Naive thymus-derived CD8-positive, alpha-beta T cell (primary cell): ENCODE results near the gene SLC48A1. TPM values are rescaled to one million over a fixed set of nuclear protein-coding genes. Genes with fewer than 3 reads are reported as not detected.

Source experiments
- ATAC-seq, 2 donors: fragments of 150-1000 bp; cut with Tn5 transposase in 1 of 2; sonication (Bioruptor Pico), chemical (Tn5 transposase) in 1 of 2; 1 replicate in 1 of 2; 2 replicates in 1 of 2; pipeline ENCODE4 v1.10.0; 2021; ENCODE audit warnings: mild to moderate bottlenecking in 2 of 2, moderate library complexity in 2 of 2
- POLR2A ChIA-PET: fragments of 350-600 bp; sonication (Branson Sonifier 250); formaldehyde crosslinking; loops from one replicate; lab custom pipeline; 2021; ENCODE audit warnings: antibody characterized with exemption; lab: Charles Lee
- DNase-seq, 10 donors: peaks; one replicate each; pipeline versions ENCODE4 v3.0.0 to v3.0.0-alpha.2; 2020 to 2022
- H3K27ac Mint-ChIP-seq, 10 donors: one replicate each; pipeline ENCODE4 v1.8.0; 2020 to 2022; ENCODE audit warnings: mild to moderate bottlenecking in 10 of 10, mixed read lengths in 10 of 10, moderate library complexity in 4 of 10, inconsistent platforms in 1 of 10
- H3K27me3 Mint-ChIP-seq, 5 donors: one replicate each; pipeline ENCODE4 v1.8.0; 2021 to 2022; ENCODE audit warnings: mixed read lengths in 5 of 5
- H3K36me3 Mint-ChIP-seq, 3 donors: one replicate each; pipeline ENCODE4 v1.8.0; 2020 to 2022; ENCODE audit warnings: mixed read lengths in 3 of 3, mild to moderate bottlenecking in 2 of 3, inconsistent platforms in 1 of 3
- H3K4me1 Mint-ChIP-seq, 4 donors: one replicate each; pipeline ENCODE4 v1.8.0; 2021 to 2022; ENCODE audit warnings: mixed read lengths in 4 of 4
- H3K4me3 Mint-ChIP-seq, 10 donors: one replicate each; pipeline ENCODE4 v1.8.0; 2020 to 2022; ENCODE audit warnings: mild to moderate bottlenecking in 10 of 10, mixed read lengths in 10 of 10, moderate library complexity in 6 of 10, inconsistent platforms in 1 of 10
- H3K9me3 Mint-ChIP-seq, 9 donors: one replicate each; pipeline ENCODE4 v1.8.0; 2020 to 2022; ENCODE audit warnings: mixed read lengths in 9 of 9, mild to moderate bottlenecking in 3 of 9, inconsistent platforms in 1 of 9, moderate library complexity in 1 of 9
- polyA plus RNA-seq, 3 donors: library from polyadenylated mRNA; unstranded; fragments of 300-500 nt; fragmentation: Illumina TruSeq; gene quantifications; one replicate each; pipeline ENCODE4 v1.2.3, GENCODE V29; 2021
- total RNA-seq, 8 experiments: library from RNA in 2 of 8; stranded (reverse) in 2 of 8; gene quantifications; one replicate each; pipeline ENCODE4 v1.2.3 and lab custom pipeline; 2021 to 2026

SLC48A1 gene
- total and polyA plus RNA-seq, 5 experiments from 2014 or later: 9.4 to 12.8 (median 11.5) TPM

GRCh38 chr12:47745485-47746041, 27.5 kb upstream of the SLC48A1 start:
- peaks cover 16 to 42% (median 34%) of the 10 kb centered on the region in 4 donors for H3K4me1 Mint-ChIP-seq
- no peak overlapping the region for H3K4me3 Mint-ChIP-seq
- H3K27ac Mint-ChIP-seq: peak overlapping the region in 2 of 10 donors; percentile 48 to 73
- H3K36me3 Mint-ChIP-seq: no peaks in the 10 kb centered on the region
- peaks cover 0 to 4% (median 0%) of the 10 kb centered on the region in 5 donors for H3K27me3 Mint-ChIP-seq
- no peaks in the 10 kb centered on the region for H3K9me3 Mint-ChIP-seq
- DNase-seq (no peak), ATAC-seq (no peak)
- POLR2A ChIA-PET: interaction anchor here (0.6 to 2.6 kb wide), 3 partner anchors 15 to 32 kb away, joined by 3 to 10 read pairs (median 4); no protein-coding TSS in a partner anchor

GRCh38 chr12:47746073-47746472, 27.0 kb upstream of the SLC48A1 start:
- Mint-ChIP-seq H3K4me3 (no peak overlapping the region), H3K36me3 (no peaks in the 10 kb centered on the region), H3K27me3 (peaks cover 0 to 4% (median 0%) of the 10 kb centered on the region in 5 donors), H3K4me1 (peaks cover 15 to 37% (median 29%) of the 10 kb centered on the region in 4 donors), H3K27ac (peak overlapping the region in 1 of 10 donors; percentile 48), H3K9me3 (no peaks in the 10 kb centered on the region)
- POLR2A ChIA-PET: interaction anchor here (0.6 kb wide), 1 partner anchor 15 kb away, joined by 3 read pairs; no protein-coding TSS in a partner anchor
- DNase-seq: no peak
- no peak for ATAC-seq

- no peak overlapping the region for H3K4me3 Mint-ChIP-seq
- peaks cover 12 to 33% (median 25%) of the 10 kb centered on the region in 4 donors for H3K4me1 Mint-ChIP-seq
- no peak for ATAC-seq
- no peak for DNase-seq
- no peaks in the 10 kb centered on the region for H3K9me3 Mint-ChIP-seq
- POLR2A ChIA-PET: interaction anchor here (0.6 kb wide), 1 partner anchor 88 kb away, joined by 3 read pairs; no protein-coding TSS in a partner anchor
- peak overlapping the region in 1 of 10 donors; percentile 20 for H3K27ac Mint-ChIP-seq
- peaks cover 0 to 4% (median 0%) of the 10 kb centered on the region in 5 donors for H3K27me3 Mint-ChIP-seq
- H3K36me3 Mint-ChIP-seq: no peaks in the 10 kb centered on the region
These were observed 26.5 kb upstream of the SLC48A1 start for GRCh38 chr12:47746523-47746922.

GRCh38 chr12:47747126-47747525, 25.9 kb upstream of the SLC48A1 start:
- Mint-ChIP-seq H3K4me1 (peaks cover 12 to 28% (median 19%) of the 10 kb centered on the region in 4 donors), H3K4me3 (no peak overlapping the region), H3K9me3 (no peaks in the 10 kb centered on the region), H3K27me3 (peaks cover 0 to 4% (median 0%) of the 10 kb centered on the region in 5 donors), H3K27ac (no peak overlapping the region), H3K36me3 (no peaks in the 10 kb centered on the region)
- POLR2A ChIA-PET: interaction anchor here (0.6 to 1.2 kb wide), 2 partner anchors 11 to 89 kb away, joined by 3 read pairs; partner anchors contain the start of gene RAPGEF3
- DNase-seq (no peak), ATAC-seq (no peak)

- H3K27ac Mint-ChIP-seq: no peak overlapping the region
- DNase-seq: no peak
- H3K36me3 Mint-ChIP-seq: no peaks in the 10 kb centered on the region
- no peaks in the 10 kb centered on the region for H3K9me3 Mint-ChIP-seq
- POLR2A ChIA-PET: interaction anchor here (1.2 kb wide), 1 partner anchor 10 kb away, joined by 3 read pairs; the partner anchor contains the start of gene RAPGEF3
- no peak for ATAC-seq
- peaks cover 0 to 4% (median 0%) of the 10 kb centered on the region in 5 donors for H3K27me3 Mint-ChIP-seq
- H3K4me1 Mint-ChIP-seq: peaks cover 10 to 23% (median 14%) of the 10 kb centered on the region in 4 donors
- H3K4me3 Mint-ChIP-seq: no peak overlapping the region
These were observed 25.2 kb upstream of the SLC48A1 start for GRCh38 chr12:47747596-47748506.

GRCh38 chr12:47748507-47748828, 24.6 kb upstream of the SLC48A1 start:
- POLR2A ChIA-PET: interaction anchor here (1.2 kb wide), 1 partner anchor 10 kb away, joined by 3 read pairs; the partner anchor contains the start of gene RAPGEF3
- ATAC-seq: no peak

GRCh38 chr12:47748899-47749298, 24.1 kb upstream of the SLC48A1 start:
- H3K27ac Mint-ChIP-seq: peak overlapping the region in 1 of 10 donors; percentile 38
- peaks cover 3 to 17% (median 9%) of the 10 kb centered on the region in 4 donors for H3K4me1 Mint-ChIP-seq
- peaks cover 0 to 4% (median 0%) of the 10 kb centered on the region in 5 donors for H3K27me3 Mint-ChIP-seq
- no peak for DNase-seq
- H3K36me3 Mint-ChIP-seq: no peaks in the 10 kb centered on the region
- no peaks in the 10 kb centered on the region for H3K9me3 Mint-ChIP-seq
- ATAC-seq: no peak
- POLR2A ChIA-PET: no interaction called here
- H3K4me3 Mint-ChIP-seq: no peak overlapping the region

More at GRCh38 chr12:47748507-47748828, 24.6 kb upstream of the SLC48A1 start:
- Mint-ChIP-seq H3K36me3 (no peaks in the 10 kb centered on the region), H3K27ac (no peak overlapping the region), H3K9me3 (no peaks in the 10 kb centered on the region), H3K27me3 (peaks cover 0 to 4% (median 0%) of the 10 kb centered on the region in 5 donors), H3K4me1 (peaks cover 7 to 17% (median 12%) of the 10 kb centered on the region in 4 donors), H3K4me3 (no peak overlapping the region)
- no peak for DNase-seq

GRCh38 chr12:47750229-47750798, 22.7 kb upstream of the SLC48A1 start:
- peak overlapping the region in 1 of 10 donors; percentile 41 for H3K27ac Mint-ChIP-seq
- no peaks in the 10 kb centered on the region for H3K36me3 Mint-ChIP-seq
- no peaks in the 10 kb centered on the region for H3K9me3 Mint-ChIP-seq
- ATAC-seq (no peak), DNase-seq (no peak)
- POLR2A ChIA-PET: interaction anchor here (0.7 kb wide), 1 partner anchor 20 kb away, joined by 3 read pairs; no protein-coding TSS in a partner anchor
- H3K4me1 Mint-ChIP-seq: peaks cover 2 to 24% (median 2%) of the 10 kb centered on the region in 4 donors
- peaks cover 0 to 4% (median 0%) of the 10 kb centered on the region in 5 donors for H3K27me3 Mint-ChIP-seq
- H3K4me3 Mint-ChIP-seq: no peak overlapping the region

- no peak overlapping the region for H3K4me3 Mint-ChIP-seq
- H3K9me3 Mint-ChIP-seq: no peaks in the 10 kb centered on the region
- H3K36me3 Mint-ChIP-seq: no peaks in the 10 kb centered on the region
- peaks cover 0 to 4% (median 0%) of the 10 kb centered on the region in 5 donors for H3K27me3 Mint-ChIP-seq
- peaks cover 2 to 30% (median 7%) of the 10 kb centered on the region in 4 donors for H3K4me1 Mint-ChIP-seq
- DNase-seq: no peak
- H3K27ac Mint-ChIP-seq: no peak overlapping the region
- POLR2A ChIA-PET: no interaction called here
- no peak for ATAC-seq
These were observed 22.0 kb upstream of the SLC48A1 start for GRCh38 chr12:47750916-47751470.

GRCh38 chr12:47751561-47751960, 21.5 kb upstream of the SLC48A1 start:
- Mint-ChIP-seq H3K36me3 (no peaks in the 10 kb centered on the region), H3K27me3 (peaks cover 0 to 4% (median 0%) of the 10 kb centered on the region in 5 donors), H3K4me1 (peaks cover 2 to 34% (median 10%) of the 10 kb centered on the region in 4 donors), H3K9me3 (no peaks in the 10 kb centered on the region), H3K4me3 (no peak overlapping the region), H3K27ac (peak overlapping the region in 1 of 10 donors; percentile 67)
- no peak for DNase-seq
- no peak for ATAC-seq
- POLR2A ChIA-PET: no interaction called here

GRCh38 chr12:47752121-47752520, 20.9 kb upstream of the SLC48A1 start:
- peaks cover 3 to 34% (median 11%) of the 10 kb centered on the region in 4 donors for H3K4me1 Mint-ChIP-seq
- H3K9me3 Mint-ChIP-seq: no peaks in the 10 kb centered on the region
- ATAC-seq (no peak), DNase-seq (no peak)
- POLR2A ChIA-PET: no interaction called here
- no peak overlapping the region for H3K4me3 Mint-ChIP-seq
- no peak overlapping the region for H3K27ac Mint-ChIP-seq
- no peaks in the 10 kb centered on the region for H3K36me3 Mint-ChIP-seq
- peaks cover 0 to 4% (median 0%) of the 10 kb centered on the region in 5 donors for H3K27me3 Mint-ChIP-seq

- H3K4me3 Mint-ChIP-seq: no peak overlapping the region
- no peaks in the 10 kb centered on the region for H3K36me3 Mint-ChIP-seq
- ATAC-seq: no peak
- peak overlapping the region in 3 of 10 donors; percentile 37 to 58 (median 41) for H3K27ac Mint-ChIP-seq
- H3K9me3 Mint-ChIP-seq: no peaks in the 10 kb centered on the region
- POLR2A ChIA-PET: no interaction called here
- H3K4me1 Mint-ChIP-seq: peaks cover 7 to 35% (median 16%) of the 10 kb centered on the region in 4 donors
- peaks cover 0 to 4% (median 0%) of the 10 kb centered on the region in 5 donors for H3K27me3 Mint-ChIP-seq
- DNase-seq: no peak
These were observed 20.5 kb upstream of the SLC48A1 start for GRCh38 chr12:47752552-47752951.
